Stimulated activated CD8-positive, alpha-beta memory T cell treated with anti-CD3 and anti-CD28 coated beads, Interleukin-7, amount 100 ng/mL, for 24 hours (primary cell): ENCODE measurements around the gene ARHGAP26.

ENCODE experiments used
- DNase-seq: peaks from one replicate; pipeline ENCODE4 v3.0.0-alpha.2; 2020; ENCODE audit warnings: low read depth

Gene ARHGAP26

GRCh38 chr5:142831009-142831383 is 60.8 kb downstream of the ARHGAP26 start:
- DNase-seq = no peak

GRCh38 chr5:142832263-142832662 is 62.1 kb downstream of the ARHGAP26 start:
- no peak for DNase-seq

- DNase-seq = no peak
Measured at GRCh38 chr5:142833517-142834449, 63.6 kb downstream of the ARHGAP26 start.

GRCh38 chr5:142834504-142834903 is 64.3 kb downstream of the ARHGAP26 start:
- DNase-seq = no peak

GRCh38 chr5:142835540-142835939 is 65.4 kb downstream of the ARHGAP26 start:
- DNase-seq = no peak

- no peak for DNase-seq
Measured at GRCh38 chr5:142836048-142836447, 65.9 kb downstream of the ARHGAP26 start.

- DNase-seq = no peak
Measured at GRCh38 chr5:142837081-142837725, 67.0 kb downstream of the ARHGAP26 start.

- DNase-seq = no peak
Measured at GRCh38 chr5:142838845-142839244, 68.7 kb downstream of the ARHGAP26 start.

- DNase-seq = no peak
Measured at GRCh38 chr5:142839711-142840346, 69.7 kb downstream of the ARHGAP26 start.

GRCh38 chr5:142840575-142840974 is 70.4 kb downstream of the ARHGAP26 start:
- no peak for DNase-seq

GRCh38 chr5:142841511-142842265 is 71.5 kb downstream of the ARHGAP26 start:
- no peak for DNase-seq

- no peak for DNase-seq
Measured at GRCh38 chr5:142842994-142843905, 73.1 kb downstream of the ARHGAP26 start.

GRCh38 chr5:142844866-142845265 is 74.7 kb downstream of the ARHGAP26 start:
- DNase-seq = no peak

- DNase-seq = no peak
Measured at GRCh38 chr5:142845402-142845921, 75.3 kb downstream of the ARHGAP26 start.

GRCh38 chr5:142845954-142846398 is 75.8 kb downstream of the ARHGAP26 start:
- no peak for DNase-seq

- no peak for DNase-seq
Measured at GRCh38 chr5:142846406-142846805, 76.2 kb downstream of the ARHGAP26 start.

GRCh38 chr5:142847898-142848790 is 78.0 kb downstream of the ARHGAP26 start:
- DNase-seq = no peak

GRCh38 chr5:142849466-142849865 is 79.3 kb downstream of the ARHGAP26 start:
- DNase-seq = no peak

GRCh38 chr5:142849880-142850279 is 79.7 kb downstream of the ARHGAP26 start:
- no peak for DNase-seq

- no peak for DNase-seq
Measured at GRCh38 chr5:142851731-142852130, 81.6 kb downstream of the ARHGAP26 start.
